Body of pancreas (tissue), 4 donors: Measurements from ENCODE around the gene IKZF5. TPM values are rescaled to one million over a fixed set of nuclear protein-coding genes. Genes with fewer than 3 reads are reported as not detected.

Experiments
- ATAC-seq: fragments of 150-250 bp; one replicate; pipeline ENCODE4 v1.9.1; 2016
- DNase-seq, 4 donors: peaks; one replicate each; pipeline ENCODE4 v3.0.0-alpha.2; 2019
- H3K27ac ChIP-seq, 4 donors: fragments of 200-600 bp; sonication (generic); 1 replicate in 3 of 4; 2 replicates in 1 of 4; pipeline versions ENCODE4 v1.5.1 to v1.6.1; 2016 to 2019; ENCODE audit warnings: mild to moderate bottlenecking in 1 of 4, mixed read lengths in 1 of 4, moderate library complexity in 1 of 4
- H3K27me3 ChIP-seq, 2 donors: fragments of 200-600 bp; sonication (generic); one replicate each; pipeline ENCODE4 v1.6.0; 2016; ENCODE audit warnings: mild to moderate bottlenecking in 1 of 2
- H3K36me3 ChIP-seq, 2 donors: fragments of 200-600 bp; sonication (generic); replicated peaks in 1 of 2; 2 replicates each; pipeline ENCODE4 v1.5.1; 2016; ENCODE audit warnings: low read depth in 2 of 2; ENCODE audit not compliant: insufficient read depth in 1 of 2
- H3K4me1 ChIP-seq: fragments of 200-600 bp; sonication (generic); one replicate; pipeline ENCODE4 v1.6.0; 2016
- H3K4me3 ChIP-seq, 2 donors: fragments of 200-600 bp; sonication (generic); 1 replicate in 1 of 2; 2 replicates in 1 of 2; pipeline ENCODE4 v1.5.1; 2016 to 2019
- H3K9me3 ChIP-seq, 3 donors: fragments of 200-600 bp; sonication (generic); 1 replicate in 2 of 3; 2 replicates in 1 of 3; pipeline ENCODE4 v1.5.1; 2016
- CTCF ChIP-seq, 7 experiments: fragments of 450-650 bp in 4 of 7; fragments of 200-600 bp in 3 of 7; sonication (generic) in 3 of 7; IDR thresholded peaks; one replicate each; pipeline ENCODE4 v1.5.1; 2016 to 2019; ENCODE audit warnings: antibody characterized with exemption in 7 of 7
- POLR2A ChIP-seq, 3 donors: fragments of 450-650 bp; IDR thresholded peaks; one replicate each; pipeline ENCODE4 v1.6.1; 2016; ENCODE audit warnings: antibody characterized with exemption in 3 of 3, mild to moderate bottlenecking in 2 of 3
- WGBS, 2 donors: methylation state at CpG; one replicate each; pipeline ENCODE4 v1.1.5; 2017; 5-methylcytosine and 5-hydroxymethylcytosine counted together
- intact Hi-C: fragments of 100-400 bp; cut with DNase I; formaldehyde crosslinking; loops from one replicate; pipeline ENCODE4 v1.15.1; 2023
- total RNA-seq, 2 donors: library from RNA; depleted of rRNA; stranded (reverse); fragments of >200 nt; gene quantifications; one replicate each; pipeline ENCODE4 v1.1.0, GENCODE V29; 2016

IKZF5 gene
- total RNA-seq, 2 donors from 2014 or later: 3.6 to 10.4 TPM

- H3K27me3 ChIP-seq: no peaks in the 10 kb centered on the region
- H3K9me3 ChIP-seq: no peaks in the 10 kb centered on the region
- H3K4me3 ChIP-seq: no peak overlapping the region
- peak; percentile 16 to 39 (median 28) for DNase-seq
- H3K27ac ChIP-seq: no peak overlapping the region
- H3K4me1 ChIP-seq: no peaks in the 10 kb centered on the region
- intact Hi-C loops: no loop called here
- no peak for ATAC-seq
- WGBS, 2 donors: 22 to 27% methylated on average over 5 of the region's 5 CpGs
- peak in 6 of 7 experiments; percentile 30 to 55 (median 43) for TF ChIP-seq CTCF (IDR thresholded peaks at IDR 0.05)
- TF ChIP-seq POLR2A (IDR thresholded peaks at IDR 0.05): no peak
- H3K36me3 ChIP-seq: no peaks in the 10 kb centered on the region
Measured at GRCh38 chr10:123043409-123043925, 34.9 kb upstream of the IKZF5 start.

- H3K4me3 ChIP-seq: no peak overlapping the region
- H3K9me3 ChIP-seq: no peaks in the 10 kb centered on the region
- H3K36me3 ChIP-seq: no peaks in the 10 kb centered on the region
- H3K4me1 ChIP-seq: no peaks in the 10 kb centered on the region
- no peak for TF ChIP-seq CTCF (IDR thresholded peaks at IDR 0.05)
- no peak for TF ChIP-seq POLR2A (IDR thresholded peaks at IDR 0.05)
- intact Hi-C loops: no loop called here
- no peak overlapping the region for H3K27ac ChIP-seq
- no peaks in the 10 kb centered on the region for H3K27me3 ChIP-seq
- WGBS, 2 donors: 87% methylated on average over 12 of the region's 12 CpGs
- ATAC-seq: no peak
- DNase-seq: no peak
Measured at GRCh38 chr10:123042708-123043408, 34.3 kb upstream of the IKZF5 start.

DNA sequence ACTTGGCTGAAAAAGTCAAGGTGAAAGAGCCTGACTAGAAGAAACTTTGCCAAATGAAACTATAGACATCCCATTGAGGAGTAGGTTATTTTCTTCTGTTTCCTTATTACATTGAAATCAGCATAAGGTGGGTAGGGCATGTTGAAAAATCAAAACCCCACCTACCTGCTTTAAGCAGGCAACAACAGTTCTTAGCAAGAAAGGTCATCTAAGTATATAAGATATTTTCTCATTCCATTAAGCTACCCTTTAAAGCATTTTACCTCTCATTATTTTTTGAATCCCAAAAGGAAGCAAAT lies 31.0 kb upstream of the IKZF5 start:
- H3K4me1 ChIP-seq: no peaks in the 10 kb centered on the region
- no peaks in the 10 kb centered on the region for H3K36me3 ChIP-seq
- DNase-seq: no peak
- no peak for TF ChIP-seq CTCF (IDR thresholded peaks at IDR 0.05)
- no peak for TF ChIP-seq POLR2A (IDR thresholded peaks at IDR 0.05)
- ATAC-seq: no peak
- intact Hi-C loops: no loop called here
- H3K9me3 ChIP-seq: no peaks in the 10 kb centered on the region
- no peak overlapping the region for H3K4me3 ChIP-seq
- no peak overlapping the region for H3K27ac ChIP-seq
- H3K27me3 ChIP-seq: no peaks in the 10 kb centered on the region

GRCh38 chr10:123038782-123039631 lies 30.4 kb upstream of the IKZF5 start:
- Histone ChIP-seq H3K27me3 (no peaks in the 10 kb centered on the region), H3K4me1 (no peaks in the 10 kb centered on the region), H3K4me3 (no peak overlapping the region), H3K9me3 (no peaks in the 10 kb centered on the region), H3K27ac (no peak overlapping the region), H3K36me3 (no peaks in the 10 kb centered on the region)
- no peak for TF ChIP-seq CTCF (IDR thresholded peaks at IDR 0.05)
- no peak for TF ChIP-seq POLR2A (IDR thresholded peaks at IDR 0.05)
- WGBS, 2 donors: 72 to 74% methylated on average over 18 of the region's 18 CpGs
- no peak for ATAC-seq
- DNase-seq: no peak
- intact Hi-C loops: no loop called here
